Spleen (tissue), 7 donors: ENCODE data around the gene LRRC38.

ENCODE experiments used
- CTCF ChIP-seq, 11 experiments: fragments of 200-600 bp in 7 of 11; fragments of 450-650 bp in 4 of 11; sonication (generic) in 4 of 11; IDR thresholded peaks in 8 of 11; conservative IDR thresholded peaks in 3 of 11; 1 replicate in 7 of 11; 2 replicates in 4 of 11; pipeline versions ENCODE4 v1.4.0 to v1.8.0; 2016 to 2021; ENCODE audit warnings: antibody characterized with exemption in 11 of 11, inconsistent platforms in 4 of 11, mild to moderate bottlenecking in 1 of 11
- POLR2AphosphoS5 ChIP-seq, 3 donors: sonication (generic); formaldehyde crosslinking; IDR thresholded peaks; one replicate each; pipeline ENCODE4 v1.5.1; 2017; ENCODE audit warnings: antibody characterized with exemption in 3 of 3
- donor health status: DM: no; HTN: no; CAD: no; lungs with moderate emphysema.
- donor health status: DM: no; HTN: no; CAD: no.
- donor health status: DM: no; HTN: no; CAD: no.

GRCh38 chr1:13528320-13528719 lies 14.5 kb upstream of the LRRC38 start:
- TF ChIP-seq CTCF (IDR thresholded peaks at IDR 0.05 in 8 of 11, conservative IDR thresholded peaks at IDR 0.05 in 3 of 11) (no peak), POLR2AphosphoS5 (IDR thresholded peaks at IDR 0.05) (no peak)
